ENCODE results near the gene INHBA. TPM values are rescaled to one million over a fixed set of nuclear protein-coding genes. Genes with fewer than 3 reads are reported as not detected.
A peak's percentile ranks its signal among the peaks of the same experiment; 100 is the strongest.

INHBA gene
- polyA plus RNA-seq, 1 donor from 2014 or later, result 0.19 TPM

- Histone ChIP-seq H3K36me3 (ENCODE audit: insufficient read depth, low read length) (no peaks in the 10 kb centered on the region), H3K27ac (ENCODE audit: low read length) (no peak overlapping the region), H3K9me2 (ENCODE audit: insufficient read depth, low read length) (no peaks in the 10 kb centered on the region), H2AFZ (ENCODE audit: low read depth, low read length) (no peak overlapping the region), H3K27me3 (ENCODE audit: insufficient read depth, low read depth, low read length) (peaks cover 31% of the 10 kb centered on the region), H4K20me1 (ENCODE audit: insufficient read depth) (no peaks in the 10 kb centered on the region), H3K9ac (ENCODE audit: low read length) (no peak overlapping the region), H3F3A (ENCODE audit: insufficient read depth, low read length, poor library complexity, severe bottlenecking) (no peaks in the 10 kb centered on the region), H3K4me2 (ENCODE audit: low read length) (no peak overlapping the region), H3K9me3 (ENCODE audit: low read length) (no peaks in the 10 kb centered on the region), H3K79me2 (replicated peaks; ENCODE audit: insufficient read depth, low read length) (no peaks in the 10 kb centered on the region), H3K4me3 (ENCODE audit: low read length) (peak overlapping the region; percentile 62)
- TF ChIP-seq EP300 (conservative IDR thresholded peaks at IDR 0.05; ENCODE audit: poor library complexity, severe bottlenecking), result no peak
- TF ChIP-seq TAF1 (IDR thresholded peaks at IDR 0.05; ENCODE audit: low read depth), result no peak
- TF ChIP-seq REST (IDR thresholded peaks at IDR 0.05; ENCODE audit: borderline replicate concordance), result no peak
- TF ChIP-seq MXI1 (conservative IDR thresholded peaks at IDR 0.05; ENCODE audit: poor library complexity, severe bottlenecking), result no peak
- no peak for TF ChIP-seq POLR2AphosphoS5 (IDR thresholded peaks at IDR 0.05)
- TF ChIP-seq RAD21 (conservative IDR thresholded peaks at IDR 0.05), result no peak
Measured at GRCh38 chr7:41695661-41696322, 7.1 kb downstream of the INHBA start.

- Histone ChIP-seq H2AFZ (ENCODE audit: low read depth, low read length) (peak overlapping the region; percentile 2), H3K36me3 (ENCODE audit: insufficient read depth, low read length) (no peaks in the 10 kb centered on the region), H3F3A (ENCODE audit: insufficient read depth, low read length, poor library complexity, severe bottlenecking) (no peaks in the 10 kb centered on the region), H3K9me2 (ENCODE audit: insufficient read depth, low read length) (no peaks in the 10 kb centered on the region), H3K9ac (ENCODE audit: low read length) (peak overlapping the region; percentile 54), H3K9me3 (ENCODE audit: low read length) (no peaks in the 10 kb centered on the region), H3K27ac (ENCODE audit: low read length) (peak overlapping the region; percentile 72), H3K79me2 (replicated peaks; ENCODE audit: insufficient read depth, low read length) (no peaks in the 10 kb centered on the region), H3K27me3 (ENCODE audit: insufficient read depth, low read depth, low read length) (peaks cover 18% of the 10 kb centered on the region), H3K4me2 (ENCODE audit: low read length) (peak overlapping the region; percentile 41), H3K4me3 (ENCODE audit: low read length) (peak overlapping the region; percentile 62), H4K20me1 (ENCODE audit: insufficient read depth) (no peaks in the 10 kb centered on the region)
- TF ChIP-seq SMC3 (conservative IDR thresholded peaks at IDR 0.05; ENCODE audit: poor library complexity) (no peak), MXI1 (conservative IDR thresholded peaks at IDR 0.05; ENCODE audit: poor library complexity, severe bottlenecking) (no peak), CTCF (IDR thresholded peaks at IDR 0.05; ENCODE audit: poor library complexity, severe bottlenecking) (no peak), EZH2 (IDR thresholded peaks at IDR 0.05; ENCODE audit: borderline replicate concordance, insufficient read depth, low read length, poor library complexity, severe bottlenecking) (no peak), TAF1 (IDR thresholded peaks at IDR 0.05; ENCODE audit: low read depth) (no peak), EP300 (conservative IDR thresholded peaks at IDR 0.05; ENCODE audit: poor library complexity, severe bottlenecking) (no peak), RAD21 (conservative IDR thresholded peaks at IDR 0.05) (no peak), POLR2AphosphoS5 (IDR thresholded peaks at IDR 0.05) (no peak), REST (IDR thresholded peaks at IDR 0.05; ENCODE audit: borderline replicate concordance) (no peak)
Measured at GRCh38 chr7:41694495-41694894, 8.4 kb downstream of the INHBA start.

Measured in neural cell (in vitro differentiated cells).